ENCODE data around the gene SSX2. TPM values are rescaled to one million over a fixed set of nuclear protein-coding genes. Genes with fewer than 3 reads are reported as not detected.

Gene SSX2
- total RNA-seq, 1 experiment from 2014 or later, result not detected

Other genes starting within 250 kb of the SSX2 start
- gene XAGE1A, start 211.4 kb downstream of the SSX2 start, total RNA-seq (2022), result not detected in 2 replicates
- gene XAGE1B, start 190.1 kb downstream of the SSX2 start, total RNA-seq (2022), result not detected in 2 replicates
- not detected in 2 replicates for gene SSX7, start 52.3 kb downstream of the SSX2 start, total RNA-seq (2022)
- not detected in 2 replicates for gene SSX2B, start 44.1 kb upstream of the SSX2 start, total RNA-seq (2022)
- not detected in 2 replicates for gene SPANXN5, start 90.2 kb upstream of the SSX2 start, total RNA-seq (2022)
- not detected in 2 replicates for gene XAGE5, start 104.1 kb upstream of the SSX2 start, total RNA-seq (2022)
- gene XAGE3, start 160.9 kb upstream of the SSX2 start, total RNA-seq (2022), result not detected in 2 replicates
- 8.4 and 9.3 TPM in 2 replicates for gene FAM156B, start 190.2 kb upstream of the SSX2 start, total RNA-seq (2022)